MM.1S (cell line): Measurements from ENCODE around the gene CBLN1.

Experiments
- EZH2 ChIP-seq: fragments of 300-600 bp; sonication (generic); optimal IDR thresholded peaks from 2 replicates; pipeline ENCODE3; 2017; ENCODE audit warnings: low read depth, mild to moderate bottlenecking, antibody characterized with exemption, low read length, mixed read lengths
- EZH2phosphoT487 ChIP-seq: fragments of 300-600 bp; sonication (generic); IDR thresholded peaks from 2 replicates; pipeline ENCODE4 v1.6.1; 2018; ENCODE audit warnings: antibody characterized with exemption, low read length
- TF ChIP-seq, protein P1 (sequence below): fragments of 300-600 bp; sonication (generic); IDR thresholded peaks from 2 replicates; pipeline ENCODE4 v1.5.1; 2016; ENCODE audit warnings: antibody characterized with exemption, low read length, mixed read lengths

- TF ChIP-seq, protein P1, sequence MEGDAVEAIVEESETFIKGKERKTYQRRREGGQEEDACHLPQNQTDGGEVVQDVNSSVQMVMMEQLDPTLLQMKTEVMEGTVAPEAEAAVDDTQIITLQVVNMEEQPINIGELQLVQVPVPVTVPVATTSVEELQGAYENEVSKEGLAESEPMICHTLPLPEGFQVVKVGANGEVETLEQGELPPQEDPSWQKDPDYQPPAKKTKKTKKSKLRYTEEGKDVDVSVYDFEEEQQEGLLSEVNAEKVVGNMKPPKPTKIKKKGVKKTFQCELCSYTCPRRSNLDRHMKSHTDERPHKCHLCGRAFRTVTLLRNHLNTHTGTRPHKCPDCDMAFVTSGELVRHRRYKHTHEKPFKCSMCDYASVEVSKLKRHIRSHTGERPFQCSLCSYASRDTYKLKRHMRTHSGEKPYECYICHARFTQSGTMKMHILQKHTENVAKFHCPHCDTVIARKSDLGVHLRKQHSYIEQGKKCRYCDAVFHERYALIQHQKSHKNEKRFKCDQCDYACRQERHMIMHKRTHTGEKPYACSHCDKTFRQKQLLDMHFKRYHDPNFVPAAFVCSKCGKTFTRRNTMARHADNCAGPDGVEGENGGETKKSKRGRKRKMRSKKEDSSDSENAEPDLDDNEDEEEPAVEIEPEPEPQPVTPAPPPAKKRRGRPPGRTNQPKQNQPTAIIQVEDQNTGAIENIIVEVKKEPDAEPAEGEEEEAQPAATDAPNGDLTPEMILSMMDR = no peak
- no peak for TF ChIP-seq EZH2
- TF ChIP-seq EZH2phosphoT487 = no peak
These were observed 3.7 kb downstream of the CBLN1 start for GRCh38 chr16:49277766-49278566.
